GM19193 (cell line): Measurements from ENCODE around the gene BCL11B.

Source experiments
- POLR2A ChIP-seq: IDR thresholded peaks from 4 replicates; pipeline ENCODE4 v1.6.1; 2011; ENCODE audit not compliant: insufficient read depth, insufficient read length; ENCODE audit errors: extremely low read depth

BCL11B gene

DNA sequence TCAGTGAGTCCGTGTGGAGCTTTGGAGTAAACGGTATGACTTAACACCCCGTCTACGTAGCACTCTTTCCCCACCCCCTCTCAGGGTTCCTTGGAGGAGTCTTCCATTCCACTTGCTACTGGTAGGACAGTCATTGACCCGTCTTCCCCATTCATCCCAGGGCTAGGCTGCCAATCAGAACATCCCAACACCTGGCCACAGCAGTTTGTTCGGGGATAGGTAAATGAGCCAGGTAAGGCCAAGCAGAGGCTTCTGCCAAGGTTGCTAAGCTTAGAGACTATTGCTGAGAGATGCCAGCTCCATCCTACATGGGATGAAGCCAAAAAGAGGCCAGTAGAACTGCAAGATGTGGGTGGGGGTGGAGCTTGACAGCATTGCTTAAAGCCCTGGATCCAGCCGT, 130.8 kb downstream of the BCL11B start:
- no peak for TF ChIP-seq POLR2A

DNA sequence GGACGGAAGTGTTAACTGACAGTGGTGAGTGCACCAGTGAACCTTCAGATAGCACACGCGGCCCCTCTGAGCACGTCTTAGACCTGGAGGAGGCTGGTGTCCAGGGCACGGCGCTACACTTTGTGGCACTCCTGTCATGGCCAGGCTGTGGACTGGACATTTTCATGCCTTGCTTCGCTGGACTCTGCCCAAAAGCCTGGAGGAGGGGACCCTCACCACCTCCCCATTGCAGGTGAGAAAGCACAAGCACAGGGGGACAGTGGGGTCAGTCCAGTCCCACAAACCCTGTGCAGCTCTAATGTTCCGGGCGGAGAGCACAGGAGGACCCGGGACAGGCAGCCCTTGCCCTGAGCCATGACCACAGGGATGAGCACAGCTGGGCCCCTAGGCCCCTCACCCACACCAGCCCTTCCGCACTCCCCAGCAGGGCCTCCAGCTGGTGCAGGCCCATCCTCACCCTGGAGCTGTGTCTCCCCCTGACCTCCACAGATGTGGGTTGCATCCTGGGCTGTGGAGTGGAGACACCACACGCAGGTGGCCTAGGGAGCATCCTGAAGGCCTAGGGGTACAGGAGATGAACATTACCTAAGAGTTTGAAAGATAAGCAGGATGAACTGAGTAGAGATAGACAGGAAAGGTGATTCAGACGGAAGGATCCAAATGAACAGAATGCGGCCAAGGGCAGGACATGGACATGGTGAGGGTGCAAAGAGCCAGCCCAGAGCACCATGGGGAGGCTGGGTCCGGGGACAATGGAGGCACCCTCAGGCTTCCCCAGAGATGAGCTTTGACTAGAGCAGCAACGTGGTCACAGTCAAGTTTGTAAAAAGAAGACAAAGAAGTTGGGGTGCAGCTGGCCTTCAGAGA, 132.8 kb downstream of the BCL11B start:
- TF ChIP-seq POLR2A = no peak

DNA sequence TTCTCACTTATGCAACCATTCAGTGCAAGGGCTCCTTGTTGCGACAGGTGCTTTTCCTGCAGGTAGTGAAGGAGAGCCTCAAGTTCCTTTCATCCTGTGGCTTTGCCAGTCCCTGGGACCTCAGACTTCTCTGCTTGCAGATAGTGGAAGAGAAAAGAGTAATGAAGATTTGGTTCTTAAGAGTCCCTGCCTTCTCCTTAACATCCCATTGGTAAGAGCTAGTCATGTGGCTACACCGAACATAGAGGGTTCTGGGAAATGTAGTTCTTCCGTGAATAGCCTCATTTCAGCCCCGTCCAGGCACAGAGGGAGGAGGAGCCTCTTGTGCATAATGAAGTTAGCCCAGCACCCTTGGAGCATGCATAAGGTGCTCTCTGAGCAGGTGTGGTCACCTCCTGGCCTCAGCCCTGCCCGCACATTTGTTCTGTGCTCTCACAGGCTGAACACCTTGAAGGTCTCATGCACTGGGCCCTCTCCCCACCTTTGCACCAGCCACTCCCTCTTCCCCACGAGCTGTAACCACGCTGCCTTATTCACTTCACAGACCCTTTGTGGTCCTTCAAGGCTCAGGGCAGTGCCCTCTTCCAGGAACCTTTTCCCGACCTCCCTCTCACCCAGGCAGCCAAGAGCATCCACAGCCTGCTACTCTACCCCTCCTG, 134.0 kb downstream of the BCL11B start:
- TF ChIP-seq POLR2A = no peak

DNA sequence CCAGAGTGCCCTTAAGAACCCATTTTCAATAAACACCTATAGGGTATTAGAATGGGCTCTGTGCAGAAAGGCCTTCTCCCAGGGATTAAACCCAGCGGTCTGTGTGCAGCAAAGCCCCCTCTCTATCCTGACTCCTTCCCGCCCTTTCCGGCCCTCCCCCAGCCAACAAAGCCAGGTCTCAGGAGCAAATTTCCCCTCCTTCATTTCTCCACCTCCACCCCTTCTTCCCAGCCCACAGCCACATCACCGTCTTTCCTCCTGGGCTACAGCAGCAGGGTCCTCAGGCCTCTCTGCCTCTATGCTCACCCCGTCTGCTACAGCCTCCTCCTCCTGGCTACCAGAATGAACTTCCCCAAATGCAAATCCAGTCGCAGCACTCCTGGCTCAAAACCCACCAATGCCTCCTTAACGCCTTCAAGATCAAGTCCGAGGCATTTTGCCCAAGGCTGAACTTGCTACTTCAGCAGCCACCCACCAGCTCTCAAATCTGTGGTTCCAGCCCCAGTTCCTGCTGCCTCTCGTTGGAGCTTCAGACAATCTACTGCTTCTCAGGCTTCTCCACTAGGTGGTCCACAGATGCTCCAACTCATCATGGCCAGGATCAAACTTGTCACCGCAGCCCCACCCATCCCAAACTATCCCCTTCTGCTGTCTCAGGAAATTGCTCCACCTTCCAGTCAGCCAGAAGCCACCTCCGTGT, 134.8 kb downstream of the BCL11B start:
- no peak for TF ChIP-seq POLR2A

DNA sequence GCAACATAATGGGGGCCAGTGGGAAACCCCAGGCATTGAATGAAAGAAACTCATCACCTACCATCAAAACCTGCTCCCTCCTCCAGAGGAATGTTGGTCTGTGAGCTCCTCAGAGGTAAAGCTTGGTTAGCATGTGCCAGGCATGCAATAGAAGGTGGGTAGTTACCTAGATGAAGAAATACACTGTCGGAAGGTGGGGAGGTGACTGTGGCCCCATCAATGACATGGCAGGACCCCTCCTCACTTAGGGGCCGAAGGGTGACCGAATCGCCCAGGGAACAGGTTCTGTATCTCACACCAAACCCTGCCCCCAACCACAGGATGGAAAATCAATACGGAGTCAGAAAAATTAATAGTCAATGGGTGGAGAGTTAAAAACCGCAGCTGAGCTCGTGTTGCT, 135.6 kb downstream of the BCL11B start:
- TF ChIP-seq POLR2A = no peak

DNA sequence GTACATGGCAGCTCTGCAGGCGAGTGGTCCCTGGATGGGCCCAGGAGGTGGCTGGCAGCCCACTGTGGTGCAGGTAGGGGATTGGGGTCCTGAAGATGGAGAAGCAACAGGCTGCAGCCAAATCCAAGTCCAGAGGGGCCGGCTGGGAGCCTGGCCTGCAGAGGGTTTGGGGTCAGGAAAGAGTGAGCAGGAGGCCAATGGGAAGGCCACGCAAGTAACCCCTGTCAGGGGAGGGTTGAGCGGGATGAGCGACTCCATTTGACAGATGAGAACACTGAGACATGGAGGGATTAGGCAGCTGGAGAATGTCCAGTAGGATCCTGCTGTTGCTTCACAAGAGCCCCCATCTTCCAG, 136.0 kb downstream of the BCL11B start:
- no peak for TF ChIP-seq POLR2A

DNA sequence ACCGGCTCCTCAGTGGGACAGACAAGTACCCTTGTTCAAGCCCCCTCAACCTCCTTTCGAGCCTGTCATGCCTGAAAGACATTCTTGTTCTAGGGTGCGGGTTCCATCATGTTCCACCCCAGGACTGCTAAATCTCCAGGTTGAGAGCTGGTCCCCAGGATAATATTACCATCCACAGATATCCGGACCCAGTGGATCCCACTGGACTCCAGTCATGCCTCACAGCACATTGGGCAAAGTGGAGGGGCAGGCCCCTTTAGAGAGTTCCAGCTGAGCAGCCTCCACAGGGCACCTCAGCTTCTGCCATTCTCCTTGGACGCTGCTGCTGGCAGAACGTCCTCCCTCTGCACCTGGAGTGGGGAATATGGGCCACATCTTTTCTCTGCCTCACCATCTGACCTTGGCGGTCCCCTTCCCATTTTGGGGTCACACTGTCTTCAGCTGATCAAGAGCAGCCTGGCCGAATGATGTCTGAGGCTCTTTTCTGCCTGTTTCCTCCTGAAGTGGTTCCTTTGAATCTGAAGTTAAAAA, 137.4 kb downstream of the BCL11B start:
- TF ChIP-seq POLR2A = no peak

DNA sequence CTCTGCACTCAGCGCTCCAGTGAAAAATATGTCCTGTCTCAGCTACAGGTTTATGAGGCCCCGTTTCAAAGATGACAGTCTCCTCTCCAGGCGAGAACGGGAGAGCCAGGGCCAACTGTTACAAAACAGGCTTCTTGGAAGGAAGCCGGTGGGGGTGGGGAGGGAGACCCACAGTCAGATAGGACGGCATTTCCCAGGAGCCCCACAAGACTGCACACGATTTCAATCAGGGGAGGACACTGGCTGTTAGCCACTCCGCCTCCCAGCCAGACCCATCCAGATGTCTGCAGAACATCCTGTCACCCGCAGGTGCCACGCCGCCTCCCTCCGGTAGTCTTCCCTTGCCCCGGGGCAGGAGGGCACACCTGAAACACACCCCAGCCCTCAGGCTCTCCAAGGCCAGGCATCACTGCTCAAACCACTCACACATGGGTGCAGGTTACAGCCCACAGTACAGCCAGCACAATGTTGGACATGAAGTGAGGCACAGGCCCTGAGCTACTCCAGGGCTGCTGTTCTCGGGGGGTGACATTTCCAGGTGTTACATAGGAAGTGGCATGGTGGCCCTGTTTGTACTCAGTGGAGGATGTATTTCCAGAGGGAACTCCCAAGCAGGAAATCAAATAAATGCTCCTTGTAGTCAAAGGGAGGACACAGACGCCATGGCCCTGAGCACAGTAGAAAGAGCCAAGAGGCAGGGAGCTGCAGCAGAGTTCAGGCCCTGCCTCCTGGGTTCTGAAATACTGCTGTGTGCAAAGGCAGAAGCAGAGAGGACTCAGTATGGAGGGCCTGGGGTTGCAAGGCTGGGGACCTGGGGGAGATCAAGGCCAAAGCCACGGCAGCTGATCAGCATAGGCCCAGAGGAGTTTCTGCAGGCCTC, 138.1 kb downstream of the BCL11B start:
- TF ChIP-seq POLR2A = no peak

DNA sequence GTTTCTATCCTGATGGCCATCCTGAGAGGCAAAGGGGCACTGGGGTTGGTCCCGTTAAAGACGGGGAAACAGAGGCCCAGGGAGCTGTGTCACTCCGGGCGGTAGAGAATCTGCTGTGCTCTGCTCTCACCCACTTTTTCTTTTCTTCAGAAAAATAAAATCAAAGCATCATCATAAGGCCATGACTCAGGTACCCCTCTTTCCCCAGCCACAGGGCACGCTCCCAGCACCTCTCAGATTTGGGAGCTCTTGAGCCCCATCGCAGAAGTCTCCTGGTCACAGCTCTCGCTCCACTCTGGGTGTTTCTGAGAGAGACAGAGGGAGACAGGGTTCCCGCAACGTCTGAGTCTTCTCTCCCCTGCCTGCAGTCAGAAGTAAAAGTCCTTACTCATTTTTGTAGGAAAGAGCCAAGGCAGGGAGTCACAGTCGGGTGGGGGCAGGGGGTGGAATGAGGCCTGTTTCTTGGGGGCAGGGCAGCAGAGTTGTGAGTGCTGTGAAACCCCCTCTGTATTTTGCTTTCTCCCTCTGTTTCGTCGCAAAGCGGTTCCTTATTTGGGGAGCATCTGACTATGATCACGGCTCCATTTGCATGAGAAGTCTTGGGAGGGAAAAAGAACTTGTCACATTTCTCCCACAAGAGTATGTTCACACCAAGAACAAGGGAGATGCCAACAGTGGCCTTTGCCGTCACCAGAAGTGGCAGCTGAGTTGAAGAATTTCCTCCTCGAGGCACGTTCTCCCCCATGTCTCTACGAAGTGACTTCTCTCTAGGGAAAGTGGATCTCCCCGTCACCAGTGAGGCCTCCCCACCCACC, 139.0 kb downstream of the BCL11B start:
- TF ChIP-seq POLR2A = no peak

DNA sequence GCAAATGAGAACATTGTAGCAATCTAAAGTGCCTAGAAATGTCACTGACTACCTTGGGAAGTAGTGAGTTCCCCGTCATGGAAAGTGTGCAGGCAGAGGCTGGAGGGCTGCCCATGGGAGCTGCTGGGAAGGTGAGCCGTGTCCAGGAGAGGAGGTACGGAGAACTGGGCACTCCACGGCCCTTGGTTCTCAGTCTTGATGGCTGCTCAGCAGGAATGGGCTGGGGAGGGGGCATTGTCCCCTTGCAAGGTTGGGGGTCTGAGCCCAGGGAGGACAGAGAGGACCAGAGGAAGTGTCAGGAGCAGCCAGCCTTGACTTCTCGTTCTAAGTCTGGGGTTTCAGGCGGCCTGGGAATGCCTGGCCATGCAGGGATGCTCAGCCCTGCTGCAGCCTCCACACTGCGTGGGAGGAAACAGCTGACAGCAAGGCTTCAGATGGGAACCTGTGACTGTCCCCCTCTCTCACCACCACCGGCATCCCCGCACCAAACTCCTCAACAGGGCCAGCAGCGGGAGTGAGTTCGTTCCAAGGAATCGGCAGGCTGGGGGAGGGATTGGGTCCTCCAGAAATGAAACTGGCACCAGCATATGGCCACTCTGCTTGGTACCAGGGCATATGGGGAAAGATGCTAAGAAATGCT, 140.2 kb downstream of the BCL11B start:
- TF ChIP-seq POLR2A = no peak

DNA sequence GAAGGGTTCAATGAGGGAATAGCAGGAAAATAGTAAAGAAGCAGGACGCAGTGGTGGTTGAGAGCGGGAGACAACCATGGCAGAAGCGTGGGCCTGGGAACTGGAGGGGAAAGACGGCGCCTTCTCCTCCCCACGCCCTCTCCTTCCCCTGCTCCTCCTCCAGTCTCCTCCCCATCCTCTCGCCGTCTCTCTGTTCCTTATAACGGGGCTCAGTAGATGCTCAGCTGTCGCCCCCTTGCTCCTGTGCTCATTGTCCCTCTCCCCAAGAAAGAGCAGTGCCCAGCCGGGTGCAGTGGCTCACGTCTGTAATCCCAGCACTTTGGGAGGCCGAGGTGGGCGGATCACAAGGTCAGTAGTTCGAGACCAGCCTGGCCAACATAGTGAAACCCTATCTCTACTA, 142.0 kb downstream of the BCL11B start:
- TF ChIP-seq POLR2A = no peak

DNA sequence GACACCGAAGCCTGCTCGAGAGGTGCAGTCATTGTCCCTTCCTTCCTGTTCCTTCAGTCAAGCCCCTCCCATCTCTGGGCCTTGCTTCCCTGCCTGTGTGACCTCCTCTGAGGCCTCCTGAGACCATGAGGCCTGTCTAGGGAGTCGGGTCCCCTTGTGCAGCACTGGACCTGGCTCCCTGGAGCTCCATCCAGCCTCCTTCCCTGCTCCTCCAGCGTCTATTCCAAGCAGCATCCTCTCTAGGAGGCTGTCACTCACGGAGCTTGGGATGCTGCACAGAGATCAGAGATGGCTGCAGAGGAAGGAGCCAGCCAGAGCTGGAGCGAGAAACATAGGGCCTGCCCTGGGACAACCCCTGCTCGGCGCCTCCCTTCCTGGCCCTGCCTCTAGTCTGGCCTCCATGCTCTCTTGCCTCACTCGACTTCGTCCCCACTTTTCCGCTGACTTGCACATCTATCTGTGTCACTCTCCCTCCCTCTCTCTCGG, 142.7 kb downstream of the BCL11B start:
- TF ChIP-seq POLR2A = no peak

DNA sequence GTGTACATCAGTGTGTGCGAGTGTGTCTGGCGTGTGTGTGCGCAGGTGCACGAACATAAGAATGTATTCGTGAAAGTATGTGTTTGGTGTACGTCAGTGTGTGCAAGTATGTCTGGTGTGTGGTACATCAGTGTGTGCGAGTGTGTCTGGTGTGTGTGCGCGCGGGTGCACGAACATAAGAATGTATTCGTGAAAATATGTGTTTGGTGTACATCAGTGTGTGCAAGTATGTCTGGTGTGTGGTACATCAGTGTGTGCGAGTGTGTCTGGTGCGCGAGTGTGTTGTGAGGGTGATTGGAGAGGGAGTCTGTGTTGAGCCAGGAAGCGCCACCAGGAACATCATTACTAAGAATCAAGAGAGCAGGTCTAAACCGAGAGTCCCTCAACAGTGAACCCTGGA, 143.8 kb downstream of the BCL11B start:
- TF ChIP-seq POLR2A = no peak

DNA sequence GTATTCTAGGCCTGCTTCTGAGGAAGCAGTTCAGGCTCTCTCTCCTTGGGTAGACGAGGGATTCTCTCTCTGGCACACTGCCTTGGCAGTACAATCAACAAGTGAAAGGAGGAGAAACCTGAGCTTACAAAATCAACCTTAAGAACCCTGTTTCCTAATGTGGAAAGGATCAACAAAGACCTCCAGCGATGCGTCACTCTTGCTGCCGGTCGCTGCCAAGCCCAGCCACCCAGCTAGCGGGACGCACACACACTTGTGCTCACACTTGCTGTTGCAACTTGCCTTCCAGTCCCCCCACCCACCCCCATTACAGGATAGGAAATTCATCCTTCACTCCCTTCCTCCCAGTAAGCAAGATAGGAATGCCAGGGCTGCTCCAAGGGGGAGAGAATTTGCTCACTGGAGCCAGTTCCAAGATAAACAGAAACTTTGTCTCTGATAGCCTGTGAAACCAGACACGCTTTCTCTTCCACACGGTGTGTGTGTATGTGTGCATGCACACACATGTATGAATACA, 144.3 kb downstream of the BCL11B start:
- no peak for TF ChIP-seq POLR2A
